Heart left ventricle (tissue), 16 donors: Measurements from ENCODE around the gene PRR7. TPM values are rescaled to one million over a fixed set of nuclear protein-coding genes. Genes with fewer than 3 reads are reported as not detected.

Experiments used
- ATAC-seq, 4 donors: fragments of 200-7000 bp; cut with Tn5 transposase; one replicate each; pipeline ENCODE4 v1.9.1; 2020 to 2022; ENCODE audit warnings: moderate library complexity in 4 of 4, mild to moderate bottlenecking in 3 of 4, moderate number of reproducible peaks in 1 of 4
- DNase-seq, 5 donors: peaks; one replicate each; pipeline ENCODE4 v3.0.0-alpha.2; 2020
- H3K27ac ChIP-seq, 12 donors: fragments of 200-600 bp; sonication (generic) in 4 of 12; one replicate each; pipeline versions ENCODE4 v1.5.0 to v1.8.0; 2016 to 2022; ENCODE audit warnings: mild to moderate bottlenecking in 2 of 12
- H3K27me3 ChIP-seq, 9 donors: fragments of 200-600 bp; sonication (generic) in 2 of 9; one replicate each; pipeline versions ENCODE4 v1.5.1 to v1.8.0; 2016 to 2022; ENCODE audit warnings: mild to moderate bottlenecking in 3 of 9
- H3K36me3 ChIP-seq, 9 donors: fragments of 200-600 bp; sonication (generic) in 2 of 9; one replicate each; pipeline versions ENCODE4 v1.5.0 to v1.8.0; 2018 to 2022; ENCODE audit warnings: mild to moderate bottlenecking in 2 of 9
- H3K4me1 ChIP-seq, 12 donors: fragments of 200-600 bp; sonication (generic) in 4 of 12; one replicate each; pipeline versions ENCODE4 v1.5.0 to v1.8.0; 2016 to 2022; ENCODE audit warnings: mild to moderate bottlenecking in 3 of 12
- H3K4me3 ChIP-seq, 12 donors: fragments of 200-600 bp; sonication (generic) in 4 of 12; one replicate each; pipeline versions ENCODE4 v1.5.0 to v1.8.0; 2017 to 2022; ENCODE audit warnings: mild to moderate bottlenecking in 9 of 12, moderate library complexity in 4 of 12
- H3K9me3 ChIP-seq, 12 donors: fragments of 200-600 bp; sonication (generic) in 4 of 12; one replicate each; pipeline versions ENCODE4 v1.5.0 to v1.8.0; 2016 to 2022; ENCODE audit warnings: mild to moderate bottlenecking in 1 of 12
- POLR2A ChIP-seq, 2 donors: fragments of 450-650 bp; IDR thresholded peaks; one replicate each; pipeline ENCODE4 v1.6.1; 2017; ENCODE audit warnings: antibody characterized with exemption in 2 of 2, mild to moderate bottlenecking in 2 of 2, moderate library complexity in 2 of 2
- whole genome bisulfite sequencing, 4 donors: extraction: QIAGEN DNeasy Blood & Tissue Kit in 2 of 4; methylation state at CpG; one replicate each; pipeline versions ENCODE4 v1.1.5 to v1.1.7; 2013 to 2018; 5-methylcytosine and 5-hydroxymethylcytosine counted together
- intact Hi-C, 10 donors: fragments of 100-400 bp; cut with DNase I; formaldehyde crosslinking; loops; one replicate each; pipeline versions ENCODE4 v1.11.1 to v1.14.2; 2022
- polyA plus RNA-seq, 2 donors: library from polyadenylated mRNA; stranded (reverse); fragments of 200-250 nt; gene quantifications; one replicate each; pipeline ENCODE4 v1.2.3, GENCODE V29; 2013
- total RNA-seq, 9 donors: library from RNA; depleted of rRNA in 2 of 9; stranded (reverse); fragments of >200 nt in 2 of 9; fragmentation: NEBNext Ultra II Directional in 3 of 9; extraction: Animal tissue kit (Norgen Biotek cat#: 25700) in 3 of 9; gene quantifications; one replicate each; pipeline versions ENCODE4 v1.1.0 to v1.2.4, GENCODE V29; 2016 to 2023
- TF ChIP-seq, protein P1 (sequence below), 12 donors: fragments of 200-600 bp; sonication (generic) in 4 of 12; IDR thresholded peaks; one replicate each; pipeline versions ENCODE4 v1.5.0 to v1.8.0; 2018 to 2022; ENCODE audit warnings: antibody characterized with exemption in 12 of 12, mild to moderate bottlenecking in 5 of 12
- donor health status: ischemic (EF 13 %, LVEDD 7.1; RV severe dilation, severe dysfunction).
- donor health status: healthy with polysubstance abuse.
- donor health status: DM: no; HTN: yes; CAD: no.
- donor health status: DM: no; HTN: no; CAD: no.
- donor health status: ischemic (EF 25% LVEDD 6.9; RV normal size, moderate dysfunction).
- donor health status: ischemic (EF 25% LVEDD 5.7; RV mildly dilated, moderate dysfunction).
- donor health status: healthy.
- donor health status: DM: yes; HTN: yes; CAD: no.
- donor health status: ischemic (EF 35%, LVEDD 5.7; RV mildly dilated, moderate dysfunction).
- donor health status: nonischemic (EF 11% LVEDD 7.7; RV severe dilation, severe dysfunction).
- donor health status: DM: yes; HTN: yes; CAD: no.
- donor health status: PGD.
- donor health status: ischemic (EF 29% LVEDD 5.4; RV normal size, mild dysfunction).
- donor health status: nonischemic (EF 23%, LVEDD 6.1; RV moderate dilation, normal function).

Gene PRR7
- total and polyA plus RNA-seq, 11 donors: 0.82 to 5.0 (median 1.5) TPM

DNA sequence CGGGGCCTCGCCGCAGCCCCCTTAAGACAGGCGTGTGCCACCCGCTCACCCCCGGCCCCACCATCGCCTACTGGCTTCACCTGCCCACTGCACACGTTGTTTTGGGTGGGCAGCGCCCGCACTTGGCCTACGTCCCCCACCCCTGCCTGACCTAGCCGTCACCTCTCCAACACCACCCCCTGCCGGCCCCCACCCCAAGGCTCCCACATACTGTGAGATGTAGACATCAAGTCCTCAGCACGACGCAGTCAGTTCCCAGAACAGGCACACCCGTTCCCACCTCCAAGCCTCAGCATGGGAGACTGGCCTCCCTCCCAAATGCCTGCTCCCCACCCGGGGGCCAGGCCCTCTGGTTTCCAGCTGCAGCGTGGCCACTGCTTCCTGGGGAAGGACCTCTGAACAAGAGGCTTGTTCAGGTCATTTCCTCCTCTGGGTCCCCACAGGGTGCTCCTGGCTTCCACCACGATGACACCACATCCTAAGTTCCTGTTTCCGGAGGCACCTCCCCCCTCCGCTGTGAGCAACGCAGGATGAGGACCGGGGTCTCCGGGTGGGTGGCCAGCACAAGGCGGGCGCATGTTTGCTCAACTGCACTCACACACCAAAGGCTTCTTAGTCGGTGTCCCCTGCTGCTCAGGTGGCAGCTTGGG lies 15.5 kb downstream of the PRR7 start:
- H3K27ac ChIP-seq: peak overlapping the region; percentile 43 to 88 (median 74)

DNA sequence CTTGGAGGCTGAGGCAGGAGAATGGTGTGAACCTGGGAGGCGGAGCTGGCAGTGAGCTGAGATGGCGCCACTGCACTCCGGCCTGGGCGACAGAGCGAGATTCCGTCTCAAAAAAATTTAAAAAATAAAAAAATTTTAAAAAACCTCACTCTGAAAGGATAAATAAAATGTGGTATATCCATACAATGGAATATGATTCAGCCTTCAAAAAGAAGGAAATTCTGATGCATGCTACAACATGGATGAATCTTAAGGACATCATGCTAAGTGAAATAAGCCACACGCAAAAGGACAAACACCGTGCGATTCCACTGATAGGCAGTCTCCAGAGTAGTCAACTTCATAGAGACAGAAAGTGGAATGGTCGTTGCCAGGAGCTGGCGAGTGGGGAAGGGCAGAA lies 18.4 kb downstream of the PRR7 start:
- H3K27ac ChIP-seq: no peak overlapping the region
- no peaks in the 10 kb centered on the region for H3K27me3 ChIP-seq
- no peak for ATAC-seq
- peaks cover 0 to 37% (median 25%) of the 10 kb centered on the region in 9 donors for H3K36me3 ChIP-seq
- WGBS, 4 donors: 92 to 99% (median 97%) methylated on average over 11 of the region's 11 CpGs
- TF ChIP-seq, protein P1, sequence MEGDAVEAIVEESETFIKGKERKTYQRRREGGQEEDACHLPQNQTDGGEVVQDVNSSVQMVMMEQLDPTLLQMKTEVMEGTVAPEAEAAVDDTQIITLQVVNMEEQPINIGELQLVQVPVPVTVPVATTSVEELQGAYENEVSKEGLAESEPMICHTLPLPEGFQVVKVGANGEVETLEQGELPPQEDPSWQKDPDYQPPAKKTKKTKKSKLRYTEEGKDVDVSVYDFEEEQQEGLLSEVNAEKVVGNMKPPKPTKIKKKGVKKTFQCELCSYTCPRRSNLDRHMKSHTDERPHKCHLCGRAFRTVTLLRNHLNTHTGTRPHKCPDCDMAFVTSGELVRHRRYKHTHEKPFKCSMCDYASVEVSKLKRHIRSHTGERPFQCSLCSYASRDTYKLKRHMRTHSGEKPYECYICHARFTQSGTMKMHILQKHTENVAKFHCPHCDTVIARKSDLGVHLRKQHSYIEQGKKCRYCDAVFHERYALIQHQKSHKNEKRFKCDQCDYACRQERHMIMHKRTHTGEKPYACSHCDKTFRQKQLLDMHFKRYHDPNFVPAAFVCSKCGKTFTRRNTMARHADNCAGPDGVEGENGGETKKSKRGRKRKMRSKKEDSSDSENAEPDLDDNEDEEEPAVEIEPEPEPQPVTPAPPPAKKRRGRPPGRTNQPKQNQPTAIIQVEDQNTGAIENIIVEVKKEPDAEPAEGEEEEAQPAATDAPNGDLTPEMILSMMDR (IDR thresholded peaks at IDR 0.05): no peak
- no peak for TF ChIP-seq POLR2A (IDR thresholded peaks at IDR 0.05)
- DNase-seq: no peak
- H3K4me1 ChIP-seq: peaks cover 0 to 34% (median 24%) of the 10 kb centered on the region in 12 donors
- intact Hi-C loops: no loop called here
- no peak overlapping the region for H3K4me3 ChIP-seq
- peaks cover 0 to 5% (median 0%) of the 10 kb centered on the region in 12 donors for H3K9me3 ChIP-seq

More for the DNA sequence above, 15.5 kb downstream of the PRR7 start:
- peaks cover 0 to 5% (median 0%) of the 10 kb centered on the region in 12 donors for H3K9me3 ChIP-seq
- H3K4me1 ChIP-seq: peaks cover 0 to 26% (median 10%) of the 10 kb centered on the region in 12 donors
- WGBS, 4 donors: 65 to 73% (median 67%) methylated on average over 18 to 27 of the region's 27 CpGs
- no peaks in the 10 kb centered on the region for H3K27me3 ChIP-seq
- intact Hi-C loops: no loop called here
- H3K36me3 ChIP-seq: peaks cover 0 to 46% (median 23%) of the 10 kb centered on the region in 9 donors
- DNase-seq (peak; percentile 61 to 79 (median 73)), ATAC-seq (peak; percentile 41 to 85 (median 62))
- peak overlapping the region in 6 of 12 donors; percentile 12 to 33 (median 20) for H3K4me3 ChIP-seq
- TF ChIP-seq, protein P1 (IDR thresholded peaks at IDR 0.05): no peak
- no peak for TF ChIP-seq POLR2A (IDR thresholded peaks at IDR 0.05)

DNA sequence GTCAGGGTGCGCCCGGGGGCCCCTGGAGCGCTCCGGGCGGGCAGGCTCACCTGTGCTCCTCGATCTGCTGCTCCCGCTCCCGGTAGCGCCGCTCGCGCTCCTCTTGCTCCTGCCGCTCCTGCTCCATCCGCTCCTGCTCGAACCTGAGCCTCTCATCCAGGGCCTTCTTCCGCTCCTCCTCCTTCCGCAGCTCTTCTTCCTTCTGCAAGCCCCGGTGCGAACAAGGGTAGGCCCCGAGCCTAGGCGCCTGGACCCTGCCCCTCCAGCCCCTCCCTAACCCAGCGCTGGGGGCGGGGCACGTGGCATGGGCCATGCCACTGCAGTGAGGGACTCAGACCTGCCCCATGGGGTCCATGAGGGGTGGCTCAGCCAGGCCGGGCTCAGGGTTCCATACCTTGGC lies 20.2 kb downstream of the PRR7 start:
- H3K9me3 ChIP-seq: peaks cover 0 to 5% (median 0%) of the 10 kb centered on the region in 12 donors
- ATAC-seq (no peak), DNase-seq (no peak)
- H3K4me1 ChIP-seq: peaks cover 0 to 46% (median 34%) of the 10 kb centered on the region in 12 donors
- H3K36me3 ChIP-seq: peaks cover 0 to 34% (median 24%) of the 10 kb centered on the region in 9 donors
- WGBS, 4 donors: 92 to 97% (median 95%) methylated on average over 25 of the region's 25 CpGs
- no peak overlapping the region for H3K27ac ChIP-seq
- no peak for TF ChIP-seq POLR2A (IDR thresholded peaks at IDR 0.05)
- TF ChIP-seq, protein P1 (IDR thresholded peaks at IDR 0.05): no peak
- H3K4me3 ChIP-seq: no peak overlapping the region
- intact Hi-C loops: no loop called here
- peaks cover 0 to 11% (median 0%) of the 10 kb centered on the region in 9 donors for H3K27me3 ChIP-seq

DNA sequence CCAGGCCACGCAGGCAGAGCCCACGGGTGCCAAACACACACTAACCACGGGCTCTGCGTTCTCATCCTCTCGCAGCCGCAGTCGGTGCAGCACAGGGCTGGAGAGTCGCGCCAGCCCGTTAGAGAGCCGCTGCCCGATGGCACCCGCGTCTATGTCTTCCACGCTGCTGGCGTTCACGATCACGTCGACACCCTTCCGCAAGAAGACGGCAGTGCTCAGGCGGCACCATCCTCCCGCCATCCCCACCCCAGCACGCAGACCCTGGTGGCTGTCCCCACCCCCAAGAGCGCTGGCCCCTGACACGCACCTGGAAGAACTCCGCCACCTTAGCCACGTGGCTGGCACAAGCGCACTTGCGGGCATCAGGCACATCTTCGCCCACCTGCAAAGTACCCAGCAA lies 20.8 kb downstream of the PRR7 start:
- peaks cover 0 to 46% (median 36%) of the 10 kb centered on the region in 12 donors for H3K4me1 ChIP-seq
- intact Hi-C loops: no loop called here
- H3K4me3 ChIP-seq: no peak overlapping the region
- no peak overlapping the region for H3K27ac ChIP-seq
- DNase-seq (peak in 1 of 5 donors; percentile 22), ATAC-seq (no peak)
- peaks cover 0 to 5% (median 0%) of the 10 kb centered on the region in 12 donors for H3K9me3 ChIP-seq
- WGBS, 4 donors: 95 to 97% (median 95%) methylated on average over 26 to 31 of the region's 31 CpGs
- H3K27me3 ChIP-seq: peaks cover 0 to 17% (median under 1%) of the 10 kb centered on the region in 9 donors
- H3K36me3 ChIP-seq: peaks cover 0 to 34% (median 24%) of the 10 kb centered on the region in 9 donors
- TF ChIP-seq POLR2A (IDR thresholded peaks at IDR 0.05): no peak
- TF ChIP-seq, protein P1 (IDR thresholded peaks at IDR 0.05): no peak
